Thyroid gland (tissue), 4 donors: ENCODE data around the gene IL26.

Experiments used
- CTCF ChIP-seq, 6 experiments: fragments of 200-600 bp in 3 of 6; fragments of 450-650 bp in 3 of 6; sonication (generic) in 3 of 6; IDR thresholded peaks; one replicate each; pipeline ENCODE4 v1.5.1; 2016 to 2019; ENCODE audit warnings: antibody characterized with exemption in 6 of 6, mild to moderate bottlenecking in 2 of 6, inconsistent platforms in 1 of 6, moderate library complexity in 1 of 6
- POLR2A ChIP-seq, 2 donors: fragments of 450-650 bp; IDR thresholded peaks; one replicate each; pipeline ENCODE4 v1.6.1; 2017; ENCODE audit warnings: antibody characterized with exemption in 2 of 2, mild to moderate bottlenecking in 2 of 2, moderate library complexity in 1 of 2

- TF ChIP-seq CTCF (IDR thresholded peaks at IDR 0.05): no peak
- no peak for TF ChIP-seq POLR2A (IDR thresholded peaks at IDR 0.05)
Measured at GRCh38 chr12:68224613-68225285, 861 bp downstream of the IL26 start.
